PC-3 (cell line): ENCODE results near the gene KAT2B. TPM values are rescaled to one million over a fixed set of nuclear protein-coding genes. Genes with fewer than 3 reads are reported as not detected.
A peak's percentile ranks its signal among the peaks of the same experiment; 100 is the strongest.

Experiments used
- ATAC-seq: fragments of 200-7000 bp; cut with Tn5 transposase; 2 replicates; pipeline ENCODE4 v1.9.1; 2020; ENCODE audit warnings: mild to moderate bottlenecking, moderate library complexity
- BruUV-seq: library from RNA; stranded (reverse); fragments of 400-500 nt; replicated peaks from 2 replicates; lab custom pipeline; 2021; lab: Mats Ljungman, UMichigan
- CTCF ChIA-PET: fragments of 300-600 bp; sonication (Branson Sonifier 250); formaldehyde crosslinking; loops from one replicate; lab custom pipeline; 2022; ENCODE audit warnings: antibody characterized with exemption; lab: Charles Lee
- POLR2A ChIA-PET: fragments of 300-600 bp; sonication (Branson Sonifier 250); formaldehyde crosslinking; loops from one replicate; lab custom pipeline; 2022; ENCODE audit warnings: antibody characterized with exemption; ENCODE audit not compliant: unreplicated experiment; lab: Charles Lee
- DNase-seq: peaks from one replicate; pipeline ENCODE4 v3.0.0-alpha.2; 2015
- H2AFZ ChIP-seq: fragments of 300-600 bp; sonication (generic); 2 replicates; pipeline ENCODE4 v1.6.0; 2016; ENCODE audit warnings: antibody characterized with exemption, low read length
- H3F3A ChIP-seq: fragments of 300-600 bp; sonication (generic); one replicate; pipeline ENCODE4 v1.6.0; 2017; ENCODE audit warnings: antibody characterized with exemption, low read length, control low read depth, mild to moderate bottlenecking; ENCODE audit not compliant: unreplicated experiment
- H3K27ac ChIP-seq: fragments of 300-600 bp; sonication (generic); 2 replicates; pipeline ENCODE4 v1.5.1; 2016; ENCODE audit warnings: mild to moderate bottlenecking, low read length
- H3K27me3 ChIP-seq: fragments of 300-600 bp; sonication (generic); 2 replicates; pipeline ENCODE4 v1.6.1; 2016; ENCODE audit warnings: low read length, mixed read lengths
- H3K36me3 ChIP-seq: fragments of 300-600 bp; sonication (generic); 2 replicates; pipeline ENCODE4 v1.6.1; 2016; ENCODE audit warnings: low read depth, mixed run types, low read length, mixed read lengths
- H3K4me1 ChIP-seq: fragments of 300-600 bp; sonication (generic); 2 replicates; pipeline ENCODE4 v1.5.1; 2016; ENCODE audit warnings: low read length; ENCODE audit not compliant: insufficient read depth
- H3K4me2 ChIP-seq: fragments of 300-600 bp; sonication (generic); 2 replicates; pipeline ENCODE4 v1.6.0; 2016; ENCODE audit warnings: low read length
- H3K4me3 ChIP-seq: fragments of 300-600 bp; sonication (generic); 2 replicates; pipeline ENCODE4 v1.5.1; 2016; ENCODE audit warnings: mild to moderate bottlenecking, low read length, mixed read lengths
- H3K79me2 ChIP-seq: fragments of 300-600 bp; sonication (generic); 2 replicates; pipeline ENCODE4 v1.6.1; 2017; ENCODE audit warnings: low read length, mixed read lengths
- H3K9ac ChIP-seq: fragments of 300-600 bp; sonication (generic); 2 replicates; pipeline ENCODE4 v1.6.0; 2016; ENCODE audit warnings: mild to moderate bottlenecking, low read length
- H3K9me2 ChIP-seq: fragments of 300-600 bp; sonication (generic); replicated peaks from 2 replicates; pipeline ENCODE4 v1.6.1; 2016; ENCODE audit warnings: mixed run types, low read length, mixed read lengths
- H3K9me3 ChIP-seq: fragments of 300-600 bp; sonication (generic); 2 replicates; pipeline ENCODE4 v1.6.1; 2016; ENCODE audit warnings: low read length, mixed read lengths
- H4K20me1 ChIP-seq: fragments of 300-600 bp; sonication (generic); 2 replicates; pipeline ENCODE4 v1.6.1; 2016; ENCODE audit warnings: low read length, mixed read lengths
- EZH2 ChIP-seq: fragments of 300-600 bp; sonication (generic); IDR thresholded peaks from one replicate; pipeline ENCODE4 v1.6.1; 2017; ENCODE audit warnings: antibody characterized with exemption, mild to moderate bottlenecking, low read length; ENCODE audit not compliant: unreplicated experiment
- EZH2phosphoT487 ChIP-seq: fragments of 300-600 bp; sonication (generic); IDR thresholded peaks from 2 replicates; pipeline ENCODE4 v1.6.1; 2018; ENCODE audit warnings: mild to moderate bottlenecking, antibody characterized with exemption, low read length, borderline replicate concordance
- intact Hi-C: fragments of 100-400 bp; cut with micrococcal nuclease; formaldehyde crosslinking; loops from 2 replicates; pipeline ENCODE4 v1.9.0; 2023
- total RNA-seq: library from RNA; depleted of rRNA; stranded (reverse); fragments of >200 nt; gene quantifications from 2 replicates; pipeline ENCODE4 v1.2.3, GENCODE V29; 2014
- TF ChIP-seq, protein P1 (sequence below): fragments of 300-600 bp; sonication (generic); conservative IDR thresholded peaks from 2 replicates; pipeline ENCODE4 v1.5.1; 2017; ENCODE audit warnings: antibody characterized with exemption, low read depth, mild to moderate bottlenecking, low read length

Gene KAT2B
- total RNA-seq, 1 experiment from 2014 or later: 11.9 TPM

DNA sequence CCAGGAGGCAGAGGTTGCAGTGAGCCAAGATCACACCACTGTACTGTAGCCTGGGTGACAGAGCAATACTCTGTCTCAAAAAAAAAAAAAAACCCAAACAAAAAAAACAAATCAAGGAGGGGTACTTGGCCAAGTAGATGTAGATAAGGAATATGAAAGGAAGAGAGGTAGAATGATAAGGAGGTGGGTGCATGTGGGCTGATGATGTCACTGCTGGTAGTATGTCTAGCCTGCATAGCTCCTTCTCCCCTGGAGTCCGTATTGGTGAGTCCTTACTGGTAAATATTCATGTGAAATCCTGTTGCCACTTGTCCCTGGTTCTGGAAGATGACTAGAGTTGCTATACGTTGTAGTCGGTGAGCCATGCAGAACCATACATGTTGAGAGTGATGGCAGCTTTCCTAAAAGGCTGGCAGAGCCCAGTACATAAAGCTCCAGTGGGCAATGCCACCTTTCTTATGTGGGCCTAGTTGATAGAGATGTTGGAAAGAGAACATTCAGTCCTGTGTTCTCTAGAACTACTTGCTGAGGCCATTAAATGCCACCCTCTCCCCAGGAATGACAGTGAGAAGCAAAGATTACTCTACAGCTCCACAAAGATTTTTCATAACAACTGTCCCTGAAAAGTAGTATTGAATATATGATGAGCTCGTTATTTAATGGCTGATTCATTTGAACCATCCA, 11.0 kb downstream of the KAT2B start:
- intact Hi-C loops: no loop called here
- Histone ChIP-seq H2AFZ (no peak overlapping the region), H3K36me3 (no peaks in the 10 kb centered on the region), H3K9ac (no peak overlapping the region), H3K27me3 (no peaks in the 10 kb centered on the region), H3K79me2 (no peaks in the 10 kb centered on the region), H3F3A (no peaks in the 10 kb centered on the region), H3K9me2 (no peaks in the 10 kb centered on the region), H3K27ac (no peak overlapping the region), H4K20me1 (no peaks in the 10 kb centered on the region), H3K4me2 (no peak overlapping the region), H3K4me3 (no peak overlapping the region), H3K4me1 (peaks cover 28% of the 10 kb centered on the region), H3K9me3 (no peaks in the 10 kb centered on the region)
- DNase-seq: no peak
- no TSS peak for BruUV-seq
- CTCF ChIA-PET: no interaction called here
- ATAC-seq: no peak
- TF ChIP-seq, protein P1, sequence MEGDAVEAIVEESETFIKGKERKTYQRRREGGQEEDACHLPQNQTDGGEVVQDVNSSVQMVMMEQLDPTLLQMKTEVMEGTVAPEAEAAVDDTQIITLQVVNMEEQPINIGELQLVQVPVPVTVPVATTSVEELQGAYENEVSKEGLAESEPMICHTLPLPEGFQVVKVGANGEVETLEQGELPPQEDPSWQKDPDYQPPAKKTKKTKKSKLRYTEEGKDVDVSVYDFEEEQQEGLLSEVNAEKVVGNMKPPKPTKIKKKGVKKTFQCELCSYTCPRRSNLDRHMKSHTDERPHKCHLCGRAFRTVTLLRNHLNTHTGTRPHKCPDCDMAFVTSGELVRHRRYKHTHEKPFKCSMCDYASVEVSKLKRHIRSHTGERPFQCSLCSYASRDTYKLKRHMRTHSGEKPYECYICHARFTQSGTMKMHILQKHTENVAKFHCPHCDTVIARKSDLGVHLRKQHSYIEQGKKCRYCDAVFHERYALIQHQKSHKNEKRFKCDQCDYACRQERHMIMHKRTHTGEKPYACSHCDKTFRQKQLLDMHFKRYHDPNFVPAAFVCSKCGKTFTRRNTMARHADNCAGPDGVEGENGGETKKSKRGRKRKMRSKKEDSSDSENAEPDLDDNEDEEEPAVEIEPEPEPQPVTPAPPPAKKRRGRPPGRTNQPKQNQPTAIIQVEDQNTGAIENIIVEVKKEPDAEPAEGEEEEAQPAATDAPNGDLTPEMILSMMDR: no peak
- TF ChIP-seq EZH2phosphoT487 (no peak), EZH2 (no peak)
- POLR2A ChIA-PET: no interaction called here

DNA sequence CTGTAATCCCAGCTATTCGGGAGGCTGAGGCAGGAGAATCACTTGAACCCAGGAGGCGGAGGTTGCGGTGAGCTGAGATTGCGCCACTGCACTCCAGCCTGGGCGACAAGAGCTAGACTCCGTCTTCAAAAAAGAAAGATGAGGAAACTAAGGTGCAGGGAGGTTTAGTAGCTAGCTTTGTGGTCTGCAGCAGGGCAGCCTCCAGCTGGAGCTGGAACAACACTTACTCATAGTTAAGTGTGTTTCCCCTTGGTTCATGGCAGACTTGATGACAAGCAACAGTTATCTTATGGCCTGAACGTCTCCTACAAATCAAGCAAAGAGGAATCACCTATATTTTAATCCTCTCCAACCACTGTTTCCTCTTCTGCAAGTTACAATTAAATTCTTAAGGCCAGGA, 12.6 kb downstream of the KAT2B start:
- no peak overlapping the region for H3K27ac ChIP-seq
- H3K79me2 ChIP-seq: no peaks in the 10 kb centered on the region
- POLR2A ChIA-PET: interaction anchor here (0.6 kb wide), 1 partner anchor 1893 kb away, joined by 3 read pairs; no protein-coding TSS in a partner anchor
- intact Hi-C loops: no loop called here
- peaks cover 37% of the 10 kb centered on the region for H3K4me1 ChIP-seq
- no TSS peak for BruUV-seq
- no peaks in the 10 kb centered on the region for H3K27me3 ChIP-seq
- no peaks in the 10 kb centered on the region for H3F3A ChIP-seq
- no peak overlapping the region for H3K4me2 ChIP-seq
- CTCF ChIA-PET: no interaction called here
- no peak overlapping the region for H3K4me3 ChIP-seq
- H3K9me2 ChIP-seq: no peaks in the 10 kb centered on the region
- DNase-seq (no peak), ATAC-seq (no peak)
- no peak overlapping the region for H3K9ac ChIP-seq
- TF ChIP-seq EZH2phosphoT487 (no peak), EZH2 (no peak)
- TF ChIP-seq, protein P1: no peak
- no peaks in the 10 kb centered on the region for H3K9me3 ChIP-seq
- H3K36me3 ChIP-seq: no peaks in the 10 kb centered on the region
- H2AFZ ChIP-seq: no peak overlapping the region
- no peaks in the 10 kb centered on the region for H4K20me1 ChIP-seq

DNA sequence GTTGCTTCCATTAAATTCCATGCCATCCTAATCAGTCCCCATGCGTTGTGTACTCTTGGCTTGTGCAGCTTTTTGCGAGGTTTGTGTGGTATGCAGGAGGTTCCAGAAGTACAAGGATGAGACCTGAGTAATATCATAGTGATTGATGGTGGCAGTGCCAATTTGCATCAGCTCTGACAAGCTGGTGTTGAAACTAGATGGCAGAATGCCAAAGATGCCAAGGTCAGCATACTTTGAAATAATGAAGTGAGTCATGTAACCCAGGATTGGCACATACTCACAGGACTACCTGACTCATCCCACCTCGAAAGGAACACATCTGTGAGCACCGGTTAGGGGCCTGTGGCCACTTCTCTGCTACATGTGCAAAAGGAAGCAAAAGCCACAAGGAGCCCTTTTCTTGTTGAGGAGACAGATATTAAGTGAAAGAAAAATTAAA, 14.3 kb downstream of the KAT2B start:
- Histone ChIP-seq H3K36me3 (no peaks in the 10 kb centered on the region), H3K79me2 (no peaks in the 10 kb centered on the region), H3K9me2 (no peaks in the 10 kb centered on the region), H3K9ac (peak overlapping the region; percentile 18; the same call in 1 of the 2 replicates), H3K4me3 (no peak overlapping the region), H3K4me1 (peaks cover 45% of the 10 kb centered on the region), H3K4me2 (peak overlapping the region; percentile 68), H4K20me1 (no peaks in the 10 kb centered on the region), H3F3A (no peaks in the 10 kb centered on the region), H3K27ac (peak overlapping the region; percentile 66), H2AFZ (no peak overlapping the region), H3K27me3 (no peaks in the 10 kb centered on the region), H3K9me3 (no peaks in the 10 kb centered on the region)
- no TSS peak for BruUV-seq
- DNase-seq (peak; percentile 100), ATAC-seq (peak; percentile 86)
- ChIA-PET CTCF (no interaction called here), POLR2A (interaction anchor here (0.7 kb wide), 1 partner anchor 76 kb away, joined by 3 read pairs; no protein-coding TSS in a partner anchor)
- intact Hi-C loops: loop anchor here (1.0 kb wide), 2 partner anchors 13 to 14 kb away; no protein-coding TSS in a partner anchor
- no peak for TF ChIP-seq EZH2
